ES-I3 (cell line): ENCODE results near the gene CLN6.

ENCODE experiments used
- H3K36me3 ChIP-seq: 2 replicates; pipeline ENCODE4 v1.6.1; 2013; ENCODE audit warnings: mild to moderate bottlenecking, low read length, control low read depth, moderate library complexity; ENCODE audit not compliant: insufficient read depth
- H3K4me1 ChIP-seq: 2 replicates; pipeline ENCODE4 v1.6.1; 2013; ENCODE audit warnings: mild to moderate bottlenecking, control low read depth, low read length; ENCODE audit not compliant: insufficient read depth
- H3K9ac ChIP-seq: 2 replicates; pipeline ENCODE4 v1.6.1; 2013; ENCODE audit warnings: low read depth, mild to moderate bottlenecking, low read length, moderate library complexity
- H3K9me3 ChIP-seq: 2 replicates; pipeline ENCODE4 v1.6.1; 2013; ENCODE audit warnings: mild to moderate bottlenecking, low read length, moderate library complexity; ENCODE audit not compliant: control insufficient read depth, insufficient read depth

CLN6 gene

DNA sequence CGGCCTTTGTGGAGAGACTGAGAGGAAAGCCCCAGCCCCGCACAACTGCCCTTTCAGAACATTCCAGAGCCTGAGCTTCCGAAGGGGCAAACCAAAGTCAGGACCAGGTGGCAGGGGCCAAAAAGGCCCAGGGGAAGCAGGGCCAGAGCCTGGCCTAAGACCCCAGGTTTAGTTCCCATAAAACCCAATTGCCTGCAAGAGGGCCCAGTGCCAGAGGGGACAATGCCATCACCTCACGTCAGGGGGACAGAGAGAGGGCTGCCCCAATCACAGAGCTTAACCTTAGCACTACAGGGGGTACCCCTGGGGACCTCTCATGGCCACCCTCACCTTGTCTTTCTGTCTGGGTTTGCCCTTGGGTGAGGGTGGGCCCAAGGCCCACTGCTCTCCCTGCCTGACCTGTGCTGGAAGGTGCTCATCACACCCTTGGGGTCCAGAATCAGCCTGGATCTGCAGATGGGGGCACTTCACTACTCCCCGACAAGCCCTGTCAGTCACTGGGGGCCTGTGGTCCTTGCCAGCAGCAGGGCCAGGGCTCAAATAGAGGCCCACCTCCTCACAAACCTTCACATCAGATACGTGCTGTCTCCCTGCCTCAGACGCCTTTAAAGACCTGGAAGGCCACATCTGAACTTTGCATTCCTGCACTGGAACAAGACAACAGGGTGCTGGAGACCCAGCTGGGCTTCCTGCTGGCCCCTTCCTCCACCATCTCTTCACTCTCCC, 28.2 kb downstream of the CLN6 start:
- H3K9ac ChIP-seq, result no peak overlapping the region

DNA sequence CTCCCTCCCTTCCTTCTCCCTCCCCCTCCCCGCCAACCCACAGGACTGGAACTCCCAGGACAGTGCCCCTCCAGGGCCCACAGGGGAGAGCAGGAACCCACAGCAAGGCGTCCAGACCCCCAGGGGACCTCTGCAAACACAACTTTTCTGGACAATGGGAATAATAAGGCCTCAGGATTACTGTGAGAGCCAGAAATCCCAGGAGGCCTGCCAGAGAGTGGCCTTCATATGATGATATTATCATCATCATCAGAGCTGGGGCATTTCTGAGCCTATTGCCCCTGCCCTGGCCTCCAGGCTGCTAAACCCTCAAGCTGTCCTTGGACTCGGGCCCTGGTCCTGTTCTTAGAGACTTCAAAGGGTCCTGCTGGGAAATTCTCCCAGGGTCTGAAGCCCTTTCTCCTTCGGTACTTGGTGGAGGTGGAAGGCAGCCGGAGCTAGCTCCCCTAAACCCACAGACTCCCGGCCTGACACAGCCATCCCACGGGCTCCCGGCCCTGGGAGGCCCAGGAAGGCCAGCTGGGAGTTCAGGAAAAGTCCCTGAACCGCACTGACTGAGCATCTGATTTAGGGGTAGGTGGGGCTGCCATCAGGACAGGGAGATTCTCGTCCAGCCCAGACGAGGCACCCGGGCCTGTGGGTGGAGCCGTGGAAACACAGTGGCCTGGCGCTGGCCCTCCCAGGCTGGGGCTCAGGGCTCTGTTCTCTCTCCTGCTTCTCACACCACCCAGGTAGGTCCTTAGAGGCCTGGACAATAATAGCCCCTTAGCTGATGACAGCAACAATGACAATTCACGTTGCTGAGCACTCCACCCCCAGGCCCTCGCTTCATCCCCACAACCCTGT, 29.3 kb downstream of the CLN6 start:
- Histone ChIP-seq H3K36me3 (no peaks in the 10 kb centered on the region), H3K4me1 (peaks cover 15% of the 10 kb centered on the region), H3K9ac (no peak overlapping the region), H3K9me3 (no peaks in the 10 kb centered on the region)

More for the DNA sequence above, 28.2 kb downstream of the CLN6 start:
- H3K36me3 ChIP-seq, result no peaks in the 10 kb centered on the region
- no peaks in the 10 kb centered on the region for H3K9me3 ChIP-seq
- H3K4me1 ChIP-seq, result peaks cover 25% of the 10 kb centered on the region

DNA sequence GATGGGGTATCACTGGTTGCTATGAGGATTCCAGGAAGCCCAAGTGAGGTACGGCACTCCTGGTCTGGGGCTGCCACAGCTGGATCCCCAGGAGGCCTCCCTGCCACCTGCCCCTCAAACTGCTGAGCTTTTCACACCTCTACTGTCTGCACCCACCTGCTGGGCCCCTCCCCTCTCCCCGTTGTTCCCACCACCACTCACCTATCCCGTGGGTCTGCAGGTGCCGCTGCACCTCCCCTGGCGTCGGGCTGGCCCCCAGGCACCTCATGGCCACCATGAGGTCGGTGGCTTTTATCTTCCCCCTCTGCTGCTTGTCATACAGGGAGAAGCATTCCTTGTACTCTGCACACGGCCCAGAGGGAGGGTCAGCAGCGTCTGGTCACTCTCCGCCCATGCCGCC, 30.2 kb downstream of the CLN6 start:
- H3K4me1 ChIP-seq, result peaks cover 11% of the 10 kb centered on the region
- H3K9me3 ChIP-seq, result no peaks in the 10 kb centered on the region
- no peak overlapping the region for H3K9ac ChIP-seq
- no peaks in the 10 kb centered on the region for H3K36me3 ChIP-seq

GRCh38 chr15:68197661-68198437, 31.7 kb downstream of the CLN6 start:
- H3K4me1 ChIP-seq, result peaks cover 11% of the 10 kb centered on the region
- H3K36me3 ChIP-seq, result no peaks in the 10 kb centered on the region
- no peaks in the 10 kb centered on the region for H3K9me3 ChIP-seq
- no peak overlapping the region for H3K9ac ChIP-seq

DNA sequence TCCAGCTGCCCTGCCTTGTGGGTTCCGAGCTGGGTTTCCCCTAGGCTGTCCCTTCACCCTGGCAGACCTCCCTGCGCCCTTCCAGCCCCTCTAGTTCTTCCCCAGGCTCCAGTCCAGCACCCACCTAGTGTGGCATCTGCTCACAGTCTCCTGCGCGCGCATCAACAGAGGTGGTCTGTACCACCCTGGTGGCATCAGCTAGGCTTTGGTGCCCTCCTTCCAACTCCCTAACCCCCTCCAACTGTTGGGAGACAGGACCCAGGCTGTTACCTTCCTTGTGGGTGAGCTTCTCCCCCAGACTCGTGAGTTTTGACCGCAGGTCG, 32.4 kb downstream of the CLN6 start:
- Histone ChIP-seq H3K9me3 (no peaks in the 10 kb centered on the region), H3K9ac (no peak overlapping the region), H3K36me3 (no peaks in the 10 kb centered on the region), H3K4me1 (peaks cover 11% of the 10 kb centered on the region)

DNA sequence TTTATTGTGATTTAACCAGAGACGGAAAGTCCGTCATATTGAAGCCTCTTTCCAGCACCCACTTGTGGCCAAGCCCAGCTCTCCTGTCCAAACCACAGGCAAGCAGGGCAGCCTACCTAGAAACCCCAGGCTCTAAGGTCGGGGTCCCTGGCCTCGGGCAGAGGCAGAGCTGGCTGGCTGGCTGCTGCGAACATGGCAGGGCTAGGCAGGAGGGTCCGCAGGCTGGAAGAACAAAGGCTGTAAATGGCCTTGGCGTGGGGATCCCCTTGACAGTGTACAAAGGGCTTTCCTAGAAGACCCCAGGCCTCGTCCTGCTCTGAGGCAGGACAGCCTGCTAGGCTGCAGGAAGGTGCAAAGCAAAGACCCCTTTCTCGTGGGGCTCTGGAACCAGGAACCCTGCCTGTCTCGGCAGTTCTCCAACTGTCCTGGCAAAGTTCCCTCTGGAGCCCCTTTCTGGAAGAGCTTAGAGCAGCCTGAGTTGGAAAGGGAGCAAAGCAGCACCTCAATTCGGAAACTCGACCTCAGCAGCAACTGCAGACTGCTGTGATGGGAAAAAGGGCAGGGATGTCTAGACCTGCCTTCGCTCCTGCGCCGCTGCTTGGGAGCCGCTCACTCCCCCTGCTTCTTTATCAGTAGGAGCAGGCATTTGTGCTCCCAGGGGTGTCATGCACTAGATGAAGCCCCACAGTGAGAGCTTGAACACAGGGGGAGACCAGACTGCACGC, 32.9 kb downstream of the CLN6 start:
- Histone ChIP-seq H3K36me3 (no peaks in the 10 kb centered on the region), H3K9me3 (no peaks in the 10 kb centered on the region), H3K4me1 (peaks cover 8% of the 10 kb centered on the region; the same call in 1 of the 2 replicates), H3K9ac (no peak overlapping the region)

- Histone ChIP-seq H3K9me3 (no peaks in the 10 kb centered on the region), H3K36me3 (no peaks in the 10 kb centered on the region)
Measured at GRCh38 chr15:68195336-68196112, 34.0 kb downstream of the CLN6 start.

DNA sequence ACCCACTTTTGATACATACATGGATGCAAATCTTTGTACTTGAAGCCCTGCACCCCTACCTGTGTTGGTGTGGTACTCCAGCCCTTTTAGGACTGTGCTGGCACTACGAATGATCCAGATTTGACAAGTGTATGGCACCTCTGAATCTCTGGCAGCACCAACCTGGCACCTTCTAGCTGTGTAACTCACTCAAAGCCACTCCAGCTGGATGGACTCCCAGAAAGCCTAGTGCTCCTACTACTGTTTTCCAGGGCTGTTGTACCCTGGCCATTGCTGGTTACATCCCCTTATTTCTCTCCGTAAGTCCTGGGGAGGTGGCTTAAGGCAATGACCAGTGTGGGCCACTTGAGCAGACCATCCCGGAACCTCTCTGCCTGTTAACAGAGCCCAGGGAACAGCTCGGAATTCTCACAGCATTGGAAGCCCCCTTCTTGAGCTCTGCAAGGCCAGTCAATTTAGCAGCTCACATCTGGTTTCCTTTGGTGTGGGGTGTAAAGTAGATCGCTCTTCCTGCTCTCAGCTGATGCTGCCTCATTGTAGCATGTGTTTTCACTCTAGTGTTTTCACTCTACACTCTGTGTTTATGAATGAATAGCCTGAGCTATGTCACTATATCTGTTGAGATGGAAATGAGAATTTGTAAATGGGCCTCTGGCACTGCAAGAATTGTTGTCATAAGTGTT, 36.6 kb downstream of the CLN6 start:
- no peaks in the 10 kb centered on the region for H3K9me3 ChIP-seq
- H3K9ac ChIP-seq, result no peak overlapping the region
- H3K4me1 ChIP-seq, result peaks cover 8% of the 10 kb centered on the region; the same call in 1 of the 2 replicates
- peaks cover 4% of the 10 kb centered on the region; the same call in 1 of the 2 replicates for H3K36me3 ChIP-seq

More at GRCh38 chr15:68195336-68196112, 34.0 kb downstream of the CLN6 start:
- Histone ChIP-seq H3K4me1 (peaks cover 8% of the 10 kb centered on the region), H3K9ac (no peak overlapping the region)

GRCh38 chr15:68192117-68192516, 37.4 kb downstream of the CLN6 start:
- H3K36me3 ChIP-seq, result peaks cover 4% of the 10 kb centered on the region; the same call in 1 of the 2 replicates
- H3K4me1 ChIP-seq, result peaks cover 8% of the 10 kb centered on the region; the same call in 1 of the 2 replicates

GRCh38 chr15:68191555-68191954, 38.0 kb downstream of the CLN6 start:
- Histone ChIP-seq H3K36me3 (peaks cover 7% of the 10 kb centered on the region), H3K9ac (no peak overlapping the region), H3K4me1 (peaks cover 8% of the 10 kb centered on the region; the same call in 1 of the 2 replicates)

More at GRCh38 chr15:68192117-68192516, 37.4 kb downstream of the CLN6 start:
- Histone ChIP-seq H3K9ac (no peak overlapping the region), H3K9me3 (no peaks in the 10 kb centered on the region)

GRCh38 chr15:68190048-68190447, 39.5 kb downstream of the CLN6 start:
- Histone ChIP-seq H3K36me3 (peaks cover 9% of the 10 kb centered on the region), H3K4me1 (peaks cover 8% of the 10 kb centered on the region; the same call in 1 of the 2 replicates), H3K9ac (no peak overlapping the region), H3K9me3 (no peaks in the 10 kb centered on the region)

More at GRCh38 chr15:68191555-68191954, 38.0 kb downstream of the CLN6 start:
- H3K9me3 ChIP-seq, result no peaks in the 10 kb centered on the region

DNA sequence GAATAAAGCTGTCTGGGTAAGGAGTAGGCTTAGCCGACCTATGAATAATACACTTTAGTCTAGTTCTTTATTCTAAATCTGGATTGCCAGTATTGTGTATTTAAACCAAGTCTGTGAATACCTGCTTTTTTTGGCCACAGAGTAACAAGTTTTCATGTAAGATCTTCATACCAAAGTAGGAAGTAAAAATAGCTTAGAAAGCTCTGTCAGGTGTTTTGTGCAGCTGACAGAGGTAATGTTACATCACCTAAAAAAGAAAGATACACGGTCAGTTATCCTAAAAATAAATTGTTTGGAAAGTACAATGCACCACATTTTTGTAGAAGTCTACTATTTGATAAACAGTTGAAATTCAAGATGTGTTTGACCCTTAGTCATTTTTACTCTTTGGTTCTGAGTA, 40.9 kb downstream of the CLN6 start:
- Histone ChIP-seq H3K9ac (no peak overlapping the region), H3K36me3 (peaks cover 13% of the 10 kb centered on the region), H3K4me1 (peaks cover 8% of the 10 kb centered on the region; the same call in 1 of the 2 replicates), H3K9me3 (no peaks in the 10 kb centered on the region)

- H3K9ac ChIP-seq, result no peak overlapping the region
- peaks cover 13% of the 10 kb centered on the region for H3K36me3 ChIP-seq
- H3K9me3 ChIP-seq, result no peaks in the 10 kb centered on the region
- peaks cover 8% of the 10 kb centered on the region; the same call in 1 of the 2 replicates for H3K4me1 ChIP-seq
Measured at GRCh38 chr15:68187559-68187958, 42.0 kb downstream of the CLN6 start.
